Fibroblast of mammary gland (primary cell): ENCODE measurements around the gene NDUFS4.

Experiments
- DNase-seq: peaks from one replicate; pipeline ENCODE4 v3.0.0-alpha.2; 2010; ENCODE audit warnings: low read depth
- H3K4me3 ChIP-seq: 2 replicates; pipeline ENCODE4 v1.5.1; 2011; ENCODE audit warnings: low read depth, mild to moderate bottlenecking, low read length, moderate library complexity; ENCODE audit not compliant: control insufficient read depth
- TF ChIP-seq, protein P1 (sequence below): conservative IDR thresholded peaks from 2 replicates; pipeline ENCODE4 v1.5.1; 2011; ENCODE audit warnings: low read depth, low read length, inconsistent platforms; ENCODE audit not compliant: control insufficient read depth, insufficient read depth

The NDUFS4 gene

DNA sequence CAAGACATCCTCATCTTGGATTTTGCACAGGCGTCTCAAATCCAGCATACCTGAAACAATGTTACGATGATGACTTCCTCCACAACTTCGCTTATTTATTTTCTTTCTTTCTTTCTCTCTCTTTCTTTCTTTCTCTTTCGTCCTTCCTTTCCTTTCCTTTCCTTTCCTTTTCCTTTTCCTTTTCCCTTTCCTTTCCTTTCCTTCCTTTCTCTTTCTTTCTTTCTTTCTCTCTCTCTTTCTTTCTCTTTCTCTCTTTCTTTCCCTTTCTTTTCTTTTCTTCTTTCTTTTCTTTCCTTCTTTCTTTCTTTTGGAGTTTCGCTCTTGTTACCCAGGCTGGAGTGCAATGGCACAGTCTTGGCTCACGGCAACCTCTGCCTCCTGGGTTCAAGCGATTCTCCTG is 20.1 kb downstream of the NDUFS4 start:
- H3K4me3 ChIP-seq, result no peak overlapping the region
- TF ChIP-seq, protein P1, sequence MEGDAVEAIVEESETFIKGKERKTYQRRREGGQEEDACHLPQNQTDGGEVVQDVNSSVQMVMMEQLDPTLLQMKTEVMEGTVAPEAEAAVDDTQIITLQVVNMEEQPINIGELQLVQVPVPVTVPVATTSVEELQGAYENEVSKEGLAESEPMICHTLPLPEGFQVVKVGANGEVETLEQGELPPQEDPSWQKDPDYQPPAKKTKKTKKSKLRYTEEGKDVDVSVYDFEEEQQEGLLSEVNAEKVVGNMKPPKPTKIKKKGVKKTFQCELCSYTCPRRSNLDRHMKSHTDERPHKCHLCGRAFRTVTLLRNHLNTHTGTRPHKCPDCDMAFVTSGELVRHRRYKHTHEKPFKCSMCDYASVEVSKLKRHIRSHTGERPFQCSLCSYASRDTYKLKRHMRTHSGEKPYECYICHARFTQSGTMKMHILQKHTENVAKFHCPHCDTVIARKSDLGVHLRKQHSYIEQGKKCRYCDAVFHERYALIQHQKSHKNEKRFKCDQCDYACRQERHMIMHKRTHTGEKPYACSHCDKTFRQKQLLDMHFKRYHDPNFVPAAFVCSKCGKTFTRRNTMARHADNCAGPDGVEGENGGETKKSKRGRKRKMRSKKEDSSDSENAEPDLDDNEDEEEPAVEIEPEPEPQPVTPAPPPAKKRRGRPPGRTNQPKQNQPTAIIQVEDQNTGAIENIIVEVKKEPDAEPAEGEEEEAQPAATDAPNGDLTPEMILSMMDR, result no peak
- no peak for DNase-seq

GRCh38 chr5:53582225-53582624 is 21.8 kb downstream of the NDUFS4 start:
- DNase-seq, result no peak
- TF ChIP-seq, protein P1, result no peak
- no peak overlapping the region for H3K4me3 ChIP-seq

DNA sequence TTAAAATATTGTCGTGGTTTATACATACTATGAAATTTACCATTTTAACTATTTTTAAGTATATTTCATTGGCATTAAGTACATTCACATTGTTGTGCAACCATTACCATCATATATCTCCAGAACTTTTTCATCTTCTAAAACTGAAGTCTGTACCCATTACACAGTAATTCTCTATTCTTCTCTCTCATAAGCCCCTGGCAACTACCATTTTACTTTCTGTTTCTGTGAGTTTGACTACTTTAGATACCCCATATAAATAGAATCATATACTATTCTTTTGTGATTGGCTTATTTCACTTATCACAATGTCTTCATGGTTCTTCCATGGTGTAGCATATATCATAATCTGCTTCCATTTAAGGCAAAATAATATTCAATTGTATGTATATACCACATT is 30.3 kb downstream of the NDUFS4 start:
- TF ChIP-seq, protein P1, result no peak
- no peak overlapping the region for H3K4me3 ChIP-seq
- DNase-seq, result no peak

DNA sequence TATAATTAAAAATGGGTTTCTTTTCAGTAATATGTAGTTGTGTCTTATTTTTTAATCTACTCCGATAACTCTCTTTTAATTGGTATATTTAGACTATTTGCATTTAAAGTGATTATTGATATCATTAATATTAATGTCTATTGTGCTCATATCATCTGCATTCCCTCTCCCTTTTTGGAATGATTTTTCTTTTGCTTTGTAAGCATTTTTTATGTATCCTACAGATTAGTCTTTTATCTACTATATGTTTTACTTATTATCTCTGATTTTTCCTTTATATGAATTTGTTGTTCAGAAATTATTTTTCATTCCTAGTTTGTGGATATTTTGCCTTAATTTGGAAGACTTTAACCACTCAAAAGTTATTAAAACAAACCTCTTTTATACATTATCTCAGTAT is 34.0 kb downstream of the NDUFS4 start:
- DNase-seq, result no peak
- TF ChIP-seq, protein P1, result no peak
- no peak overlapping the region for H3K4me3 ChIP-seq

GRCh38 chr5:53597894-53598293 is 37.5 kb downstream of the NDUFS4 start:
- no peak for DNase-seq
- H3K4me3 ChIP-seq, result no peak overlapping the region
- TF ChIP-seq, protein P1, result no peak

DNA sequence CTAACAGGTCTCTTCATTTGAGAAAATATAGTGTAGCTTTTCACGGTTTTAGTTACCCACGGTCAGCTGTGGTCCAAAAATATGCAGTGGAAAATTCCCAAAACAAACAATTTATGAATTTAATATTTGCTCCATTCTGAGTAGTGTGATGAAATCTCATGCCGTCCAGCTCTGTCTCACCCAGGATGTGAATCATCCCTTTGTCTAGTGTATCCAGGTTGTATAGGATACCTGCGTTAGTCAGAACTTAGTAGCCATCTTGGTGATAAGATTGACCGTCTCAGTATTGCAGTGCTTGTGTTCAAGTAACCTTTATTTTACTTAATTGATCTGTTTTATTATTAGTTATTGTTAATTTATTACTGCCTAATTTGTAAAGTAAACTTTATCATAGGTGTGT is 41.1 kb downstream of the NDUFS4 start:
- TF ChIP-seq, protein P1, result no peak
- DNase-seq, result peak; percentile 33
- H3K4me3 ChIP-seq, result no peak overlapping the region

- H3K4me3 ChIP-seq, result no peak overlapping the region
- TF ChIP-seq, protein P1, result no peak
- no peak for DNase-seq
Measured at GRCh38 chr5:53603009-53603687, 42.7 kb downstream of the NDUFS4 start.
